SK-N-SH treated with all-trans-retinoic acid at 6 μM for 48 hours (cell line): ENCODE data around the gene TRIB2.

ENCODE experiments used
- ATAC-seq: fragments of 200-7000 bp; cut with Tn5 transposase; 3 replicates; pipeline ENCODE4 v1.9.1; 2020; ENCODE audit warnings: mild to moderate bottlenecking, moderate library complexity
- ARNTL ChIP-seq: fragments of 450-650 bp; formaldehyde crosslinking; IDR thresholded peaks from 2 replicates; pipeline ENCODE4 v1.5.0; 2020; ENCODE audit warnings: low read depth, mild to moderate bottlenecking, moderate library complexity, borderline replicate concordance
- BACH2 ChIP-seq: fragments of 250-450 bp; sonication (Bioruptor Pico); IDR thresholded peaks from 2 replicates; pipeline ENCODE4 v1.9.0; 2021; ENCODE audit warnings: mild to moderate bottlenecking, borderline replicate concordance
- CSDC2 ChIP-seq: fragments of 250-450 bp; sonication (Bioruptor Pico); IDR thresholded peaks from 2 replicates; pipeline ENCODE4 v1.5.0; 2020; ENCODE audit warnings: mild to moderate bottlenecking, moderate library complexity
- ESRRG ChIP-seq: fragments of 250-450 bp; sonication (Bioruptor Pico); IDR thresholded peaks from 2 replicates; pipeline ENCODE4 v1.6.1; 2021; ENCODE audit warnings: mild to moderate bottlenecking
- GLIS3 ChIP-seq: fragments of 250-450 bp; sonication (Bioruptor Pico); IDR thresholded peaks from 2 replicates; pipeline ENCODE4 v1.5.0; 2020; ENCODE audit warnings: mild to moderate bottlenecking, moderate library complexity
- OSR1 ChIP-seq: fragments of 250-450 bp; sonication (Bioruptor Pico); IDR thresholded peaks from 2 replicates; pipeline ENCODE4 v1.8.0; 2022; ENCODE audit warnings: moderate library complexity, mild to moderate bottlenecking, inconsistent platforms
- PPARA ChIP-seq: fragments of 250-450 bp; sonication (Bioruptor Pico); IDR thresholded peaks from 2 replicates; pipeline ENCODE4 v1.5.0; 2020; ENCODE audit warnings: mild to moderate bottlenecking, borderline replicate concordance
- RARB ChIP-seq: fragments of 250-450 bp; sonication (Bioruptor Pico); IDR thresholded peaks from 2 replicates; pipeline ENCODE4 v1.8.0; 2021; ENCODE audit warnings: mild to moderate bottlenecking, moderate library complexity
- TCF4 ChIP-seq: fragments of 250-450 bp; sonication (Bioruptor Pico); IDR thresholded peaks from 2 replicates; pipeline ENCODE4 v1.8.0; 2021; ENCODE audit warnings: mild to moderate bottlenecking, moderate library complexity, borderline replicate concordance
- TOX ChIP-seq: fragments of 250-450 bp; sonication (Bioruptor Pico); IDR thresholded peaks from 2 replicates; pipeline ENCODE4 v1.8.0; 2021; ENCODE audit warnings: mild to moderate bottlenecking, moderate library complexity, borderline replicate concordance
- TSHZ2 ChIP-seq: fragments of 250-450 bp; sonication (Bioruptor Pico); IDR thresholded peaks from 2 replicates; pipeline ENCODE4 v1.5.0; 2020; ENCODE audit warnings: mild to moderate bottlenecking, moderate library complexity
- ZFP3 ChIP-seq: fragments of 250-450 bp; sonication (Bioruptor Pico); IDR thresholded peaks from 2 replicates; pipeline ENCODE4 v1.5.0; 2020; ENCODE audit warnings: mild to moderate bottlenecking, moderate library complexity
- ZNF565 ChIP-seq: fragments of 450-650 bp; formaldehyde crosslinking; conservative IDR thresholded peaks from 2 replicates; pipeline ENCODE4 v1.5.0; 2020; ENCODE audit warnings: low read depth, mild to moderate bottlenecking, moderate library complexity
- ZNF70 ChIP-seq: fragments of 450-650 bp; formaldehyde crosslinking; IDR thresholded peaks from 2 replicates; pipeline ENCODE4 v1.5.0; 2020; ENCODE audit warnings: mild to moderate bottlenecking, moderate library complexity
- ZNF8 ChIP-seq: fragments of 450-650 bp; formaldehyde crosslinking; IDR thresholded peaks from 2 replicates; pipeline ENCODE4 v1.5.0; 2020; ENCODE audit warnings: mild to moderate bottlenecking, moderate library complexity
- TF ChIP-seq, protein P1 (sequence below): fragments of 250-450 bp; sonication (Bioruptor Pico); IDR thresholded peaks from 2 replicates; pipeline ENCODE4 v1.5.1; 2021; ENCODE audit warnings: mild to moderate bottlenecking, moderate library complexity
- TF ChIP-seq, protein P2 (sequence below): fragments of 250-450 bp; sonication (Bioruptor Pico); IDR thresholded peaks from 2 replicates; pipeline ENCODE4 v1.8.0; 2021; ENCODE audit warnings: low read depth, mild to moderate bottlenecking, moderate library complexity, borderline replicate concordance
- TF ChIP-seq, protein P3 (sequence below): fragments of 250-450 bp; sonication (Bioruptor Pico); IDR thresholded peaks from 2 replicates; pipeline ENCODE4 v1.5.1; 2020; ENCODE audit warnings: low read depth, mild to moderate bottlenecking, moderate library complexity

Gene TRIB2

GRCh38 chr2:12708508-12709206 is 8.1 kb upstream of the TRIB2 start (continued):
- TF ChIP-seq TSHZ2 (no peak), OSR1 (CRISPR knock-in tag) (no peak)
- TF ChIP-seq, all 23 proteins: peak for 0

DNA sequence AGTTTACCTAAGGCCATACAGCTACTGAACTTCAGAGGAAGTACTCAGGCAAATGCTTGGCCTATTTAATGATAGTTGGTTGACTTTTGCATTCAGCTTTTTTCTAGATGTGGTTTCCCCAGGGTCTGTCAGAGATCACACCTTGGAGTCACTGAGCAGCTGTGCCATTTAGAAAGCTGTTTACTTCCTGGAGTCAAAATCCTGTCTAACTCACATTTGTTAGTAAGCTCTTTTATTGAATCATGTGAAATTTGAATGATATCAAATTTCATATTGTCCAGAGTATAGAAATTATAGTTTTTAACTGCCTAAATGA is 7.6 kb upstream of the TRIB2 start:
- TF ChIP-seq CSDC2 (CRISPR knock-in tag) (no peak), ZNF8 (CRISPR knock-in tag) (no peak), PPARA (no peak), RARB (CRISPR knock-in tag) (no peak), OSR1 (CRISPR knock-in tag) (no peak), TCF4 (no peak), GLIS3 (CRISPR knock-in tag) (no peak), ARNTL (CRISPR knock-in tag) (no peak), ZNF565 (CRISPR knock-in tag) (no peak), TOX (CRISPR knock-in tag) (no peak), ESRRG (CRISPR knock-in tag) (no peak)
- TF ChIP-seq, protein P1, sequence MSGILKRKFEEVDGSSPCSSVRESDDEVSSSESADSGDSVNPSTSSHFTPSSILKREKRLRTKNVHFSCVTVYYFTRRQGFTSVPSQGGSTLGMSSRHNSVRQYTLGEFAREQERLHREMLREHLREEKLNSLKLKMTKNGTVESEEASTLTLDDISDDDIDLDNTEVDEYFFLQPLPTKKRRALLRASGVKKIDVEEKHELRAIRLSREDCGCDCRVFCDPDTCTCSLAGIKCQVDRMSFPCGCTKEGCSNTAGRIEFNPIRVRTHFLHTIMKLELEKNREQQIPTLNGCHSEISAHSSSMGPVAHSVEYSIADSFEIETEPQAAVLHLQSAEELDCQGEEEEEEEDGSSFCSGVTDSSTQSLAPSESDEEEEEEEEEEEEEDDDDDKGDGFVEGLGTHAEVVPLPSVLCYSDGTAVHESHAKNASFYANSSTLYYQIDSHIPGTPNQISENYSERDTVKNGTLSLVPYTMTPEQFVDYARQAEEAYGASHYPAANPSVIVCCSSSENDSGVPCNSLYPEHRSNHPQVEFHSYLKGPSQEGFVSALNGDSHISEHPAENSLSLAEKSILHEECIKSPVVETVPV (CRISPR knock-in tag): no peak
- TF ChIP-seq, protein P2, sequence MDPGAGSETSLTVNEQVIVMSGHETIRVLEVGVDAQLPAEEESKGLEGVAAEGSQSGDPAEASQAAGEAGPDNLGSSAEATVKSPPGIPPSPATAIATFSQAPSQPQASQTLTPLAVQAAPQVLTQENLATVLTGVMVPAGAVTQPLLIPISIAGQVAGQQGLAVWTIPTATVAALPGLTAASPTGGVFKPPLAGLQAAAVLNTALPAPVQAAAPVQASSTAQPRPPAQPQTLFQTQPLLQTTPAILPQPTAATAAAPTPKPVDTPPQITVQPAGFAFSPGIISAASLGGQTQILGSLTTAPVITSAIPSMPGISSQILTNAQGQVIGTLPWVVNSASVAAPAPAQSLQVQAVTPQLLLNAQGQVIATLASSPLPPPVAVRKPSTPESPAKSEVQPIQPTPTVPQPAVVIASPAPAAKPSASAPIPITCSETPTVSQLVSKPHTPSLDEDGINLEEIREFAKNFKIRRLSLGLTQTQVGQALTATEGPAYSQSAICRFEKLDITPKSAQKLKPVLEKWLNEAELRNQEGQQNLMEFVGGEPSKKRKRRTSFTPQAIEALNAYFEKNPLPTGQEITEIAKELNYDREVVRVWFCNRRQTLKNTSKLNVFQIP (CRISPR knock-in tag): no peak
- no peak for ATAC-seq

DNA sequence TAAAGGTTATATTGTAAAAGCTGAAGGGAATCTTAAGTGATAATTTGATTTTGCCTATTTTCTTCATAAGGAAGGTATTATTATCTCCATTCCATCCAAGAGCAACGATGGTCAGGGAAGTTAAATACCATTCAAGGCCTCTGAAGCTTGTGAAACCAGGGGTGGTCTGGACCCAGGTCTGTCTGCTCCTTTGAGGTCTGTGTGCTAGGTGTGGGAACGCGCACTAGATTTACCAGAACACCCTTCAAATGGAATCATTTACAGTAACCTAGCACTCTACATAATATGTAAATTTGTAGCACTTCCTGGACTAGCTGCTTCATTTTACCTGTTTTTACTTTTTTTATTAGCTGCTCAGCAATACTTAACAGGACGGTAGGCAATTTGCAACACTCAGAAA is 6.4 kb upstream of the TRIB2 start:
- TF ChIP-seq TSHZ2 (no peak), TOX (CRISPR knock-in tag) (no peak), ZNF70 (CRISPR knock-in tag) (no peak), BACH2 (no peak), ZFP3 (CRISPR knock-in tag) (no peak), ESRRG (CRISPR knock-in tag) (no peak), GLIS3 (CRISPR knock-in tag) (no peak), PPARA (no peak)
- TF ChIP-seq, protein P1 (CRISPR knock-in tag): no peak
- TF ChIP-seq, protein P3, sequence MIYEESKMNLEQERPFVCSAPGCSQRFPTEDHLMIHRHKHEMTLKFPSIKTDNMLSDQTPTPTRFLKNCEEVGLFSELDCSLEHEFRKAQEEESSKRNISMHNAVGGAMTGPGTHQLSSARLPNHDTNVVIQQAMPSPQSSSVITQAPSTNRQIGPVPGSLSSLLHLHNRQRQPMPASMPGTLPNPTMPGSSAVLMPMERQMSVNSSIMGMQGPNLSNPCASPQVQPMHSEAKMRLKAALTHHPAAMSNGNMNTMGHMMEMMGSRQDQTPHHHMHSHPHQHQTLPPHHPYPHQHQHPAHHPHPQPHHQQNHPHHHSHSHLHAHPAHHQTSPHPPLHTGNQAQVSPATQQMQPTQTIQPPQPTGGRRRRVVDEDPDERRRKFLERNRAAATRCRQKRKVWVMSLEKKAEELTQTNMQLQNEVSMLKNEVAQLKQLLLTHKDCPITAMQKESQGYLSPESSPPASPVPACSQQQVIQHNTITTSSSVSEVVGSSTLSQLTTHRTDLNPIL (CRISPR knock-in tag): no peak

More for the DNA sequence above, 6.4 kb upstream of the TRIB2 start:
- no peak for ATAC-seq
